ENCODE data around the gene TNRC6A. TPM values are rescaled to one million over a fixed set of nuclear protein-coding genes. Genes with fewer than 3 reads are reported as not detected.

Gene TNRC6A
- total RNA-seq, 6 experiments from 2014 or later, result 40.7 to 49.3 (median 41.7) TPM

DNA sequence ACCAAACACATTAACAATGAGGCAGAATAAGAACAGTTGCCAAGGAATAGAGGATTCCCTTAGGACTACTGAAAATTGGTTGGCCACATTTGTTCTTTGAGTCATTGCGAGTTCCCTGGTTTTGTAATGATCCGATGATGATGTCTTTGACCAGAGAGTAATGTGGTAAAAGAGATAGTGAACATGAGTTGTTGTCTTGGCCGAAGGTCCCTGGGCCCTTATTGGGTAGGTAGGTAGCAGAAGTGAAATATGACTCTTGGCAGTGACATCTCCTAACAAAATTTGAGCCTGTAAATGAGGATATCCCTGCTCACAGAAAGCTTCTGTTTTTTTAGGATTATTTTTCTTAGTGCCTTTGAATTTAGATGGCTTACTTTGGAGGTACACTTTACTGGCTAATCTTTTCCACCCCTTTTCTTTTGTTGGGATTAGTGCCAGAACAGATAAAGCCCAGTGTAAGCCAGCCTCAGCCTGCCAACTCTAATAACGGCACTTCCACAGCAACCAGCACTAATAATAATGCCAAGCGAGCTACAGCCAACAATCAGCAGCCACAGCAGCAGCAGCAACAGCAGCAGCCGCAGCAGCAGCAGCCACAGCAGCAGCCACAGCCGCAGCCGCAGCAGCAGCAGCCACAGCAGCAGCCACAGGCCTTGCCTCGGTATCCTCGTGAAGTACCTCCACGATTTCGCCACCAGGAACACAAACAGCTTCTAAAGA is 47.2 kb downstream of the TNRC6A start:
- TF ChIP-seq, protein P1, sequence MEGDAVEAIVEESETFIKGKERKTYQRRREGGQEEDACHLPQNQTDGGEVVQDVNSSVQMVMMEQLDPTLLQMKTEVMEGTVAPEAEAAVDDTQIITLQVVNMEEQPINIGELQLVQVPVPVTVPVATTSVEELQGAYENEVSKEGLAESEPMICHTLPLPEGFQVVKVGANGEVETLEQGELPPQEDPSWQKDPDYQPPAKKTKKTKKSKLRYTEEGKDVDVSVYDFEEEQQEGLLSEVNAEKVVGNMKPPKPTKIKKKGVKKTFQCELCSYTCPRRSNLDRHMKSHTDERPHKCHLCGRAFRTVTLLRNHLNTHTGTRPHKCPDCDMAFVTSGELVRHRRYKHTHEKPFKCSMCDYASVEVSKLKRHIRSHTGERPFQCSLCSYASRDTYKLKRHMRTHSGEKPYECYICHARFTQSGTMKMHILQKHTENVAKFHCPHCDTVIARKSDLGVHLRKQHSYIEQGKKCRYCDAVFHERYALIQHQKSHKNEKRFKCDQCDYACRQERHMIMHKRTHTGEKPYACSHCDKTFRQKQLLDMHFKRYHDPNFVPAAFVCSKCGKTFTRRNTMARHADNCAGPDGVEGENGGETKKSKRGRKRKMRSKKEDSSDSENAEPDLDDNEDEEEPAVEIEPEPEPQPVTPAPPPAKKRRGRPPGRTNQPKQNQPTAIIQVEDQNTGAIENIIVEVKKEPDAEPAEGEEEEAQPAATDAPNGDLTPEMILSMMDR (IDR thresholded peaks at IDR 0.05), result no peak
- Mint-ChIP-seq H3K4me3 (no peak overlapping the region), H3K9me3 (no peaks in the 10 kb centered on the region), H3K36me3 (ENCODE audit: low read depth) (peaks cover 43% of the 10 kb centered on the region), H3K27ac (peak overlapping the region; percentile 50), H3K27me3 (ENCODE audit: insufficient read depth) (peaks cover 2% of the 10 kb centered on the region; the same call in 1 of the 2 replicates), H3K4me1 (ENCODE audit: low read depth) (peaks cover 47% of the 10 kb centered on the region)
- DNase-seq, result no peak

DNA sequence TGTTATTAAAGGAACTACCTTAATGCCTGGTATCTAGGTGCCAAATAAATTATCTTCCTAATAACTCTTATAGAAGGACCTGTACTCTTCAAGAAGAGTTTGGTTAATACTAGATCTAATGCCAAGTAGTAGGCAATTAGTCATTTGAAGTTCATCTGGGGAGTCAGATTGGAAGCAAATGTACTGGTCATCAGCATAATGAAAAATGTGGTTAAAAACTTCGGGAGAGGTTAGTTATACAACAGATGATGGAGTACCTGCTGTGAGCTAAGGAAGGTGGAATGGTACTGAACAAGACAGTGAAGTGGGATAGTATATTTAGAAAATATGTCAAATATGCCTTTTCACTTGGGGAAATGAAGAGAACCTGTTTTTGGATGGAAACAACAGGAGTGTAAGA is 49.2 kb downstream of the TNRC6A start:
- no peak for DNase-seq
- H3K4me1 Mint-ChIP-seq (ENCODE audit: low read depth), result peaks cover 44% of the 10 kb centered on the region

DNA sequence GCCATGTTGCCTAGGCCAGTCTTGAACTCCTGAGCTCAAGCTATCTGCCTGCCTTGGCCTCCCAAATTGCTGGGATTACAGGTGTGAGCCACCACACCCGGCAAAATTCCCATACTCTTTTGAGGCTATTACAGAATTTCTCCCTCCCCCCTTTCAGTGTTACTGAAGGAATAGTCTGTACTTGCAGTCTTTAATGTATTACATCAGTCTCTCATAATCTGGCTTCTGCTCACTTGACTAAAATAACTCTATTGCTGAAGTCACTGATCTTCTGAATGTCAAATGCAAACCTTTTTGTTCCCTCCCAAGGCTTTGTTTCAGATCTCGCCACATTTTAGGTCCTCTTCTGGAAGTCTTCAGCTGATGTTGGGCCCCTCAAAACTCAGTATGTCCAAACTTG is 51.8 kb downstream of the TNRC6A start:
- TF ChIP-seq, protein P1 (IDR thresholded peaks at IDR 0.05), result no peak
- peaks cover 60% of the 10 kb centered on the region for H3K36me3 Mint-ChIP-seq (ENCODE audit: low read depth)
- H3K9me3 Mint-ChIP-seq, result no peaks in the 10 kb centered on the region
- H3K27me3 Mint-ChIP-seq (ENCODE audit: insufficient read depth), result peaks cover 2% of the 10 kb centered on the region; the same call in 1 of the 2 replicates
- no peak for DNase-seq
- H3K4me1 Mint-ChIP-seq (ENCODE audit: low read depth), result peaks cover 25% of the 10 kb centered on the region
- H3K4me3 Mint-ChIP-seq, result no peak overlapping the region
- no peak overlapping the region for H3K27ac Mint-ChIP-seq

More for the DNA sequence above, 49.2 kb downstream of the TNRC6A start:
- H3K27ac Mint-ChIP-seq, result no peak overlapping the region
- peaks cover 2% of the 10 kb centered on the region; the same call in 1 of the 2 replicates for H3K27me3 Mint-ChIP-seq (ENCODE audit: insufficient read depth)
- H3K4me3 Mint-ChIP-seq, result no peak overlapping the region
- H3K9me3 Mint-ChIP-seq, result no peaks in the 10 kb centered on the region
- H3K36me3 Mint-ChIP-seq (ENCODE audit: low read depth), result peaks cover 58% of the 10 kb centered on the region
- TF ChIP-seq, protein P1 (IDR thresholded peaks at IDR 0.05), result no peak

DNA sequence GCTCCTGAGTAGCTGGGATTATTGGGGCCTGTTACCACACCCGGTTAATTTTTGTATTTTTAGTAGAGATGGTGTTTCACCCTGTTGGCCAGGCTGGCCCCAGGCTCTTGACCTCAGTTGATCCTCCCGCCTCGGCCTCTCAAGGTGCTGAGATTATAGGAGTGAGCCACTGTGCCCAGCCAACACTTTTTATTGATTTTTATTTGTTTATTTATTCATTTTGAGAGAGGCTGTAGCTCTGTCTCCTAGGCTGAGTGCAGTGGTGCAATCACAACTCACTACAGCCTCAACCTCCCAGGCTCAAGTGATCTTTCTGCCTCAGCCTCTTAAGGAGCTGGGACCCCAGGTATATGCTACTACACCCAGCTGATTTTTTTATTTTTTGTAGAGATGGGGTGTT is 54.7 kb downstream of the TNRC6A start:
- H3K4me3 Mint-ChIP-seq, result no peak overlapping the region
- H3K36me3 Mint-ChIP-seq (ENCODE audit: low read depth), result peaks cover 52% of the 10 kb centered on the region
- no peaks in the 10 kb centered on the region; the same call in 1 of the 2 replicates for H3K27me3 Mint-ChIP-seq (ENCODE audit: insufficient read depth)
- no peak for DNase-seq
- no peak overlapping the region for H3K27ac Mint-ChIP-seq
- peaks cover 8% of the 10 kb centered on the region for H3K4me1 Mint-ChIP-seq (ENCODE audit: low read depth)
- TF ChIP-seq, protein P1 (IDR thresholded peaks at IDR 0.05), result no peak
- H3K9me3 Mint-ChIP-seq, result no peaks in the 10 kb centered on the region

DNA sequence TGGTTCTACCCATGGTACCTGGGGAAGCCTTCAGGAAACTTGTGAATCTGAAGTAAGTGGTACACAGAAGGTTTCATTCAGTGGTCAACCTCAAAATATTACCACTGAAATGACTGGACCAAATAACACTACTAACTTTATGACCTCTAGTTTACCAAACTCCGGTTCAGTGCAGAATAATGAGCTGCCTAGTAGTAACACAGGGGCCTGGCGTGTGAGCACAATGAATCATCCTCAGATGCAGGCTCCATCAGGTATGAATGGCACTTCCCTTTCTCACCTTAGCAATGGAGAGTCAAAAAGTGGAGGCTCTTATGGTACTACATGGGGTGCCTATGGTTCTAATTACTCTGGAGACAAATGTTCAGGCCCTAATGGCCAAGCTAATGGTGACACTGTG is 60.4 kb downstream of the TNRC6A start:
- H3K36me3 Mint-ChIP-seq (ENCODE audit: low read depth), result peaks cover 39% of the 10 kb centered on the region
- peak overlapping the region; percentile 19; the same call in 1 of the 2 replicates for H3K27ac Mint-ChIP-seq
- TF ChIP-seq, protein P1 (IDR thresholded peaks at IDR 0.05), result no peak
- no peak overlapping the region for H3K4me3 Mint-ChIP-seq
- no peaks in the 10 kb centered on the region for H3K9me3 Mint-ChIP-seq
- no peaks in the 10 kb centered on the region for H3K4me1 Mint-ChIP-seq (ENCODE audit: low read depth)
- H3K27me3 Mint-ChIP-seq (ENCODE audit: insufficient read depth), result no peaks in the 10 kb centered on the region; the same call in 1 of the 2 replicates
- DNase-seq, result no peak

Measured in HFFc6 (cell line).